22Rv1 (cell line): Measurements from ENCODE around the gene RLF.

Experiments
- CTCF ChIP-seq: fragments of 450-650 bp; IDR thresholded peaks from 2 replicates; pipeline ENCODE4 v1.5.1; 2017; ENCODE audit warnings: mild to moderate bottlenecking
- ZFX ChIP-seq: fragments of 450-650 bp; IDR thresholded peaks from 2 replicates; pipeline ENCODE4 v1.6.1; 2017; ENCODE audit warnings: antibody characterized with exemption, borderline replicate concordance

DNA sequence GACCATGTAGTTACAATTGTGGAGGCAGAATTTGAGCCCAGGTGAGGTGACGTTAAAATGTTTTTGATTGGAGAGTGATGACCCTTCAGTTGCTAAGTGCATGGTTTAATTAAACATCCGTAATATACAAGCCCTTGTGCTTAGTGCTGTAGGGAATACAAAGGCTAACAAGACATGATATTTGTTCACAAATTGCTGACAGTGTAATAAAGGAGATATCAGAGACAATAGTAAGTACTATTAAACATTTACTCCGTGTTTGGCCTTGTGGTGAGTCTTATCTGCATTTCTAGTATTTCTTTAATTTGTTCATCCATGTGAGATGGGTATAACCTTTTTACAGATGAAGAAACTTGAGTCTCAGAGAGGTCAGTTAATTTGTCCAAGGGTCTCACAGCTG is 37.9 kb downstream of the RLF start:
- TF ChIP-seq CTCF (no peak), ZFX (no peak)
